Gastrocnemius medialis (tissue), 4 donors: ENCODE measurements around the gene PRKCQ. TPM values are rescaled to one million over a fixed set of nuclear protein-coding genes. Genes with fewer than 3 reads are reported as not detected.

ENCODE experiments used
- ATAC-seq, 2 donors: fragments of 150-250 bp; one replicate each; pipeline ENCODE4 v1.9.1; 2016
- DNase-seq, 2 donors: peaks; one replicate each; pipeline ENCODE4 v3.0.0-alpha.2; 2019
- H3K27ac ChIP-seq, 4 donors: fragments of 200-600 bp; sonication (generic); 1 replicate in 1 of 4; 2 replicates in 3 of 4; pipeline ENCODE4 v1.5.1; 2016 to 2018; ENCODE audit warnings: mild to moderate bottlenecking in 2 of 4, moderate library complexity in 1 of 4
- H3K27me3 ChIP-seq, 3 donors: fragments of 200-600 bp; sonication (generic) in 2 of 3; 1 replicate in 1 of 3; 2 replicates in 2 of 3; pipeline versions ENCODE4 v1.5.1 to v1.6.0; 2016 to 2019; ENCODE audit warnings: mild to moderate bottlenecking in 1 of 3, moderate library complexity in 1 of 3
- H3K36me3 ChIP-seq, 2 donors: fragments of 200-600 bp; sonication (generic) in 1 of 2; one replicate each; pipeline ENCODE4 v1.5.1; 2017 to 2018
- H3K4me1 ChIP-seq, 2 donors: fragments of 200-600 bp; sonication (generic) in 1 of 2; one replicate each; pipeline ENCODE4 v1.5.1; 2016 to 2017; ENCODE audit warnings: mild to moderate bottlenecking in 2 of 2
- H3K4me3 ChIP-seq, 4 donors: fragments of 200-600 bp; sonication (generic) in 3 of 4; 1 replicate in 1 of 4; 2 replicates in 3 of 4; pipeline ENCODE4 v1.5.1; 2016 to 2019; ENCODE audit warnings: mild to moderate bottlenecking in 2 of 4
- H3K9me3 ChIP-seq, 3 donors: fragments of 200-600 bp; sonication (generic) in 2 of 3; 1 replicate in 1 of 3; 2 replicates in 2 of 3; pipeline ENCODE4 v1.5.1; 2016 to 2019
- CTCF ChIP-seq, 5 experiments: fragments of 450-650 bp in 3 of 5; fragments of 200-600 bp in 2 of 5; sonication (generic) in 2 of 5; IDR thresholded peaks in 4 of 5; conservative IDR thresholded peaks in 1 of 5; 1 replicate in 4 of 5; 2 replicates in 1 of 5; pipeline ENCODE4 v1.5.1; 2016 to 2019; ENCODE audit warnings: antibody characterized with exemption in 5 of 5, mild to moderate bottlenecking in 3 of 5, moderate library complexity in 3 of 5
- POLR2A ChIP-seq, 2 donors: fragments of 450-650 bp; IDR thresholded peaks; one replicate each; pipeline ENCODE4 v1.6.1; 2017; ENCODE audit warnings: antibody characterized with exemption in 2 of 2, mild to moderate bottlenecking in 2 of 2, moderate library complexity in 2 of 2
- in situ Hi-C, 4 donors: fragments of 200-750 bp; cut with MboI; loops; one replicate each; pipeline versions ENCODE4 v1.15.0 to v1.8.0; 2017; ENCODE audit warnings: low sequenced_read_pairs in 4 of 4
- intact Hi-C: fragments of 100-400 bp; cut with DNase I; formaldehyde crosslinking; loops from one replicate; pipeline ENCODE4 v1.15.1; 2023; ENCODE audit warnings: low total_unique reads
- total RNA-seq, 4 donors: library from RNA; depleted of rRNA; stranded (reverse); fragments of >200 nt; gene quantifications; one replicate each; pipeline versions ENCODE4 v1.1.0 to v1.2.3, GENCODE V29; 2016

PRKCQ gene
- total RNA-seq, 4 donors from 2014 or later = 25.8 to 70.7 (median 38.8) TPM

DNA sequence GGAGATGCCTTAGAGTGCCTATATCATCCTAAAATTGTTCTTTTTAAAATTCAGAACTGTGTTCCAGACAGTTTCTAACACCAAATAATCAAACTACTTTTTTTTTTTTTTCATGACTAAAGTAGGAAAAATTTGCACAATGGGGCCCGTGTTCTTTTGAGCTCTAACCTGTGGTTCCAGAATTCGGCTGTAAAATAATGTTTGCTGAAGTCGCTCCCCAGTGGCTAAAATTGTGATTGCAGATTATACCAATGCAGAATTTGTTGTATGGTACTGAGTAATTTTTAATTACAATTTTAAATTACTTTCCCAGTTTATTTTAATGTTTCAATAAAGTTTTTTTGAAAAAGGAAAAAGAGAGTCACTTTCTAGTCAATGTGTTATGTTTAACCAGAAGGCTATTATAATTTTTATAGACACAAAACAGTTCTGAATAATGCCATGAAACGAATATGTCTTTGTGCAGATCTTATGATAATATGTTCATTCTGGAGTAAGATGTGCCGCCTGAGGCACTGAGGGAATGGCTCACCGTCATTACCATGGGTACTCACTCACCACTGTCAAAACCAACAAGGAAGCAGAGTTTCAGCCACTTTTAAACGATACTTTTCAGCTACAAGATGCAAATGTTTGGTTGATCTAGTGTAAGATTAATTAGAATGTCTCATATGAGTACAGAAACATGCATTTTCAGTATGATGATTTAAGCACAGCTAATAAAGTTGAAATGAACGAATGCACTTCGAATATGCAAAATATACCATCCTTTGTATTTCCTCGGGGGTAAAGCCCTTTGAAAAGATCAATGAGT lies 173.6 kb downstream of the PRKCQ start:
- H3K27me3 ChIP-seq = no peaks in the 10 kb centered on the region
- no peak overlapping the region for H3K27ac ChIP-seq
- ATAC-seq (no peak), DNase-seq (no peak)
- no peak for TF ChIP-seq CTCF (IDR thresholded peaks at IDR 0.05 in 4 of 5, conservative IDR thresholded peaks at IDR 0.05 in 1 of 5)
- no peak for TF ChIP-seq POLR2A (IDR thresholded peaks at IDR 0.05)
- H3K4me1 ChIP-seq = peaks cover 20 to 23% of the 10 kb centered on the region in 2 donors
- H3K36me3 ChIP-seq = no peaks in the 10 kb centered on the region
- in situ Hi-C loops = loop anchor here in 3 of 4 donors (5.0 to 25.0 kb wide), 3 partner anchors 192 to 1006 kb away; partner anchors contain the start of gene SFMBT2 (in 1 of the 3)
- no peak overlapping the region for H3K4me3 ChIP-seq
- intact Hi-C loops = loop anchor here (10.0 kb wide), 1 partner anchor 998 kb away; no protein-coding TSS in a partner anchor
- H3K9me3 ChIP-seq = no peaks in the 10 kb centered on the region

DNA sequence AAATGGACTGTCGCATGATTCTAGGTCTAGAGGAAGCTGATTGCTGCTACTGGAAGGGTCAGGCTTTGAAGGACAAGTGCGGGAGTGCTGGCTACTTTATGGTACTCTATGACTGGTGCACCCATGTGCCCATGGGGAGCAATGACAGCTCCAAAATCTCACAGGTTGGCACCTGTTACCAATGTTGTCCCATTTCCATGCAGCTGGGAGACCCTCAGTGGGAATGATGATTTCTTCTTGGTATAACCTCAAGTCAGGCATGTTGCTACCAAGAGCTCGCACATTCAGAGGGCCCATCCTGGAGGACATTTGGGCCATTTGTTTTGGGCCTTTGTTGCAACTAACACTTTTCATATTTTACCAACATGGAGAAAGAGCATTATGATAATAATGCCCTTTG lies 174.4 kb downstream of the PRKCQ start:
- intact Hi-C loops = loop anchor here (10.0 kb wide), 1 partner anchor 999 kb away; no protein-coding TSS in a partner anchor
- in situ Hi-C loops = loop anchor here in 3 of 4 donors (5.0 to 25.0 kb wide), 3 partner anchors 191 to 1007 kb away; partner anchors contain the start of gene SFMBT2 (in 1 of the 3)
- no peak for DNase-seq

DNA sequence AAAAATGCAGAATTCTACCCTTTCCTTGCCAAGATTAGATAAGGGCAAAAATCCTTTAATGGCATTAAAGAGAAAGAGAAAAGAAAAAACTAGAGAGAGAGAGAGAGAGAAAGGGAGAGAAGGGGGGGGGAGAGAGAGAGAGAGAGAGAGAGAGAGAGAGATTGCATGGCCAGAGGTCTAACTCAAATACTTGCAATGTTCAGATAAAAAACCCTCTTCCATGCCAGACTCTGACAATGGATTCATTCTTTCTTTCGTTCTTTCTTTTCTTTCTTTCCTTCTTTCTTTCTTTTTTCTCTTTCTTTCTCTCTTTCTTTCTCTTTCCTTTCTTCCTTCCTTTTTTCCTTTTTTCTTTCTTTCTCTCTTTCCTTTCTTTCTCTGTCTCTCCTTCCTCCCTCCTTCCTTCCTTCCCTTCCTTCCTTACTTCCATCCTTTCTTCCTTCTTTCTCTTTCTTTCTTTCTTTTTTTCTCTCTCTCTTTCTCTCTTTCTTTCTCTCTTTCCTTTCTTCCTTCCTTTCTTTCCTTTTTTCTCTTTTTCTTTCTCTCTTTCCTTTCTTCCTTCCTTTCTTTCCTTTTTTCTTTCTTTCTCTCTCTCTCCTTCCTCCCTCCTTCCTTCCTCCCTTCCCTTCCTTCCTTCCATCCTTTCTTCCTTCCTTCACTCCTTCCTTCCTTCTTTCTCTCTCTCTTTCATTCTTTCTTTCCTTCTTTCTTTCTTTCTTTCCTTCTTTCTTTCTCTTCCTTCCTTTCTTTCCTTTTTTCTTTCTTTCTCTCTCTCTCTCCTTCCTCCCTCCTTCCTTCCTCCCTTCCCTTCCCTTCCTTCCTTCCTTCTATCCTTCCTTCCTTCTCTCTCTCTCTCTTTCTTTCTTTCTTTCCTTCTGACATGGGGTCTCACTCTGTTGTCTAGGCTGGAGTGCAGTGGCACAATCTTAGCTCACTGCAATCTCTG lies 175.7 kb downstream of the PRKCQ start:
- ATAC-seq = no peak

More for the DNA sequence above, 174.4 kb downstream of the PRKCQ start:
- Histone ChIP-seq H3K4me1 (peaks cover 23 to 30% of the 10 kb centered on the region in 2 donors), H3K27ac (no peak overlapping the region), H3K9me3 (no peaks in the 10 kb centered on the region), H3K27me3 (no peaks in the 10 kb centered on the region), H3K36me3 (no peaks in the 10 kb centered on the region), H3K4me3 (no peak overlapping the region)
- no peak for ATAC-seq
- no peak for TF ChIP-seq POLR2A (IDR thresholded peaks at IDR 0.05)
- TF ChIP-seq CTCF (IDR thresholded peaks at IDR 0.05 in 4 of 5, conservative IDR thresholded peaks at IDR 0.05 in 1 of 5) = no peak

More for the DNA sequence above, 175.7 kb downstream of the PRKCQ start:
- intact Hi-C loops (loop anchor here (10.0 kb wide), 1 partner anchor 1000 kb away; no protein-coding TSS in a partner anchor), in situ Hi-C loops (loop anchor here in 3 of 4 donors (5.0 to 25.0 kb wide), 4 partner anchors 190 to 1008 kb away; partner anchors contain the start of gene SFMBT2 (in 1 of the 3))
- Histone ChIP-seq H3K27me3 (no peaks in the 10 kb centered on the region), H3K36me3 (no peaks in the 10 kb centered on the region), H3K27ac (no peak overlapping the region), H3K4me1 (peaks cover 14 to 31% of the 10 kb centered on the region in 2 donors), H3K9me3 (no peaks in the 10 kb centered on the region), H3K4me3 (no peak overlapping the region)
- TF ChIP-seq CTCF (IDR thresholded peaks at IDR 0.05 in 4 of 5, conservative IDR thresholded peaks at IDR 0.05 in 1 of 5) (no peak), POLR2A (IDR thresholded peaks at IDR 0.05) (no peak)
- DNase-seq = no peak
